Chondrocyte (in vitro differentiated cells): ENCODE data around the gene STPG2. TPM values are rescaled to one million over a fixed set of nuclear protein-coding genes. Genes with fewer than 3 reads are reported as not detected.

Experiments used
- DNase-seq: peaks from one replicate; pipeline ENCODE4 v3.0.0; 2021; ENCODE audit warnings: mixed read lengths, low spot score
- H3K27ac Mint-ChIP-seq: one replicate; pipeline ENCODE4 v1.8.0; 2021; ENCODE audit warnings: mild to moderate bottlenecking, moderate library complexity, mixed read lengths; ENCODE audit not compliant: unreplicated experiment
- H3K27me3 Mint-ChIP-seq: 2 replicates; pipeline ENCODE4 v1.8.0; 2021; ENCODE audit warnings: low read depth, mixed read lengths
- H3K36me3 Mint-ChIP-seq: 2 replicates; pipeline ENCODE4 v1.8.0; 2021; ENCODE audit warnings: low read depth, mixed read lengths
- H3K4me1 Mint-ChIP-seq: 2 replicates; pipeline ENCODE4 v1.8.0; 2021; ENCODE audit warnings: low read depth, mild to moderate bottlenecking, mixed read lengths
- H3K4me3 Mint-ChIP-seq: one replicate; pipeline ENCODE4 v1.8.0; 2021; ENCODE audit warnings: mild to moderate bottlenecking, moderate library complexity, mixed read lengths; ENCODE audit not compliant: unreplicated experiment
- H3K9me3 Mint-ChIP-seq: 2 replicates; pipeline ENCODE4 v1.8.0; 2021; ENCODE audit warnings: low read depth, mixed read lengths
- CTCF ChIP-seq: fragments of 200-600 bp; sonication (generic); IDR thresholded peaks from 2 replicates; pipeline ENCODE4 v1.5.0; 2021; ENCODE audit warnings: antibody characterized with exemption, mild to moderate bottlenecking, moderate library complexity
- total RNA-seq: library from RNA; stranded (reverse); gene quantifications from 3 replicates; pipeline ENCODE4 v1.2.1, GENCODE V29; 2021

The STPG2 gene
- total RNA-seq, 1 donor from 2014 or later = 0.12 TPM

- no peak for DNase-seq
- peaks cover 11% of the 10 kb centered on the region for H3K9me3 Mint-ChIP-seq
- H3K27ac Mint-ChIP-seq = no peak overlapping the region
- TF ChIP-seq CTCF = no peak
- no peaks in the 10 kb centered on the region for H3K4me1 Mint-ChIP-seq
- H3K36me3 Mint-ChIP-seq = peaks cover 2% of the 10 kb centered on the region
- H3K27me3 Mint-ChIP-seq = peaks cover 20% of the 10 kb centered on the region
- no peak overlapping the region for H3K4me3 Mint-ChIP-seq
Measured at GRCh38 chr4:98098764-98099163, 44.5 kb downstream of the STPG2 start.

- Mint-ChIP-seq H3K36me3 (peaks cover 2% of the 10 kb centered on the region), H3K4me1 (no peaks in the 10 kb centered on the region), H3K27me3 (peaks cover 29% of the 10 kb centered on the region), H3K4me3 (no peak overlapping the region), H3K9me3 (peaks cover 11% of the 10 kb centered on the region), H3K27ac (no peak overlapping the region)
- no peak for TF ChIP-seq CTCF
- no peak for DNase-seq
Measured at GRCh38 chr4:98094118-98094517, 49.2 kb downstream of the STPG2 start.

- Mint-ChIP-seq H3K27ac (no peak overlapping the region), H3K36me3 (peaks cover 2% of the 10 kb centered on the region), H3K9me3 (peaks cover 11% of the 10 kb centered on the region), H3K27me3 (peaks cover 31% of the 10 kb centered on the region), H3K4me3 (no peak overlapping the region), H3K4me1 (no peaks in the 10 kb centered on the region)
- no peak for TF ChIP-seq CTCF
- DNase-seq = no peak
Measured at GRCh38 chr4:98093662-98094061, 49.6 kb downstream of the STPG2 start.

GRCh38 chr4:98092833-98093439 lies 50.3 kb downstream of the STPG2 start:
- Mint-ChIP-seq H3K4me1 (no peaks in the 10 kb centered on the region), H3K27ac (no peak overlapping the region)
- no peak for DNase-seq

GRCh38 chr4:98081936-98082335 lies 61.3 kb downstream of the STPG2 start:
- H3K27ac Mint-ChIP-seq = no peak overlapping the region
- H3K4me3 Mint-ChIP-seq = no peak overlapping the region
- no peaks in the 10 kb centered on the region for H3K9me3 Mint-ChIP-seq
- no peak for DNase-seq
- no peak for TF ChIP-seq CTCF
- H3K27me3 Mint-ChIP-seq = peaks cover 3% of the 10 kb centered on the region
- H3K36me3 Mint-ChIP-seq = no peaks in the 10 kb centered on the region
- peaks cover 7% of the 10 kb centered on the region for H3K4me1 Mint-ChIP-seq

More at GRCh38 chr4:98092833-98093439, 50.3 kb downstream of the STPG2 start:
- Mint-ChIP-seq H3K4me3 (no peak overlapping the region), H3K36me3 (peaks cover 2% of the 10 kb centered on the region), H3K27me3 (peaks cover 32% of the 10 kb centered on the region), H3K9me3 (peaks cover 11% of the 10 kb centered on the region)
- TF ChIP-seq CTCF = peak; percentile 87
